ENCODE measurements around the gene CALR.

DNA sequence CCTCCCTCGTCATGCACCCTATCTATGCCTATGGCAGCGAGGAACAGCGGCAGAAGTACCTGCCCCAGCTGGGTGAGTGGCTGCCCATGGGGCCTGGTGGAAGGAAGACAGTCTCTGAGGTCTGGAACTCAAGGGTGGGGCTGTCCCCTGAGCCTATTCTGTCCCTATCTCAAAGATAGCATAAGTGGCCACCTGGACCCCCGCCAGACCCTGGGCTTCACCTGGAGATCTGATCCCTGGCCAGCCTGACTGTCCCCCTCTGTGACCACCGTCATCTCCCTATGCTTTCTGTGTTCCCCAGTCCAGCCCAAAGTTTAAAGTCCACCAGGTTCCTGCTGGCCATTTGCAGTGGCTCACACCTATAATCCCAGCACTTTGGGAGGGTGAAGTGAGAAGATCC lies 44.8 kb upstream of the CALR start:
- TF ChIP-seq, protein P1, sequence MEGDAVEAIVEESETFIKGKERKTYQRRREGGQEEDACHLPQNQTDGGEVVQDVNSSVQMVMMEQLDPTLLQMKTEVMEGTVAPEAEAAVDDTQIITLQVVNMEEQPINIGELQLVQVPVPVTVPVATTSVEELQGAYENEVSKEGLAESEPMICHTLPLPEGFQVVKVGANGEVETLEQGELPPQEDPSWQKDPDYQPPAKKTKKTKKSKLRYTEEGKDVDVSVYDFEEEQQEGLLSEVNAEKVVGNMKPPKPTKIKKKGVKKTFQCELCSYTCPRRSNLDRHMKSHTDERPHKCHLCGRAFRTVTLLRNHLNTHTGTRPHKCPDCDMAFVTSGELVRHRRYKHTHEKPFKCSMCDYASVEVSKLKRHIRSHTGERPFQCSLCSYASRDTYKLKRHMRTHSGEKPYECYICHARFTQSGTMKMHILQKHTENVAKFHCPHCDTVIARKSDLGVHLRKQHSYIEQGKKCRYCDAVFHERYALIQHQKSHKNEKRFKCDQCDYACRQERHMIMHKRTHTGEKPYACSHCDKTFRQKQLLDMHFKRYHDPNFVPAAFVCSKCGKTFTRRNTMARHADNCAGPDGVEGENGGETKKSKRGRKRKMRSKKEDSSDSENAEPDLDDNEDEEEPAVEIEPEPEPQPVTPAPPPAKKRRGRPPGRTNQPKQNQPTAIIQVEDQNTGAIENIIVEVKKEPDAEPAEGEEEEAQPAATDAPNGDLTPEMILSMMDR (IDR thresholded peaks at IDR 0.05): no peak
- TF ChIP-seq POLR2A (IDR thresholded peaks at IDR 0.05): no peak

All from lower leg skin (tissue), 3 donors.